ENCODE results near the gene FZD10. TPM values are rescaled to one million over a fixed set of nuclear protein-coding genes. Genes with fewer than 3 reads are reported as not detected.

The FZD10 gene
- total RNA-seq, 1 donor = not detected

DNA sequence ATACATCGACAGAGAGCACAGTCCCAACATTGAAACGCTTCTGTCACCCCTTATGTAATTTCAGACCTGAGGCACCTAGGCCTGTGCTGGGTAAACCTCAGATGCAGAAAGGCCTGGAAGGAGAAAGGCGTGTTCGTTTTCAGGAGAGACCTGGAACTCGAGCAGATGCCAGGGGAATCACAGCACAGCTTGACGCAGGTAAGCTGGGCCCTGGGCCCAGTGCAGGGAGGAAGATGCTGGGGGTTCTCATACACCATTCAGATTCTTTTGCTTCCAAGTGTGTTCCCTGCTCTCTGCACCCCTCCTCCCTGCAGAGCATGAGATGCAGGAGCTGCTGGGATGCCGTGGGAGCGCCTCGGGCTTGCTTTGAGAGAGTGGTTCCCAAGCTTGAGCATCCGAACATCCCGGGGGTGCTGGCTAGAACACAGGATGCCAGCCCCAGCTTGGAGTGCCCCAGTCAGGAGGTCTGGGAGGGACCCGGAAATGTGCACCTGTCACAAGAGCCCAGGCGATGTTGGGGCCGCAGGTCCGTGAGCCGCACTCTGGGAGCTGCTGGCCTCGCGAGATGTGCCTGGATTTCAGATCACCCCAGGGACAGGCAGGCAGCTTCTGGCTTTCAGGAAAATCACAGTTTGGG lies 35.9 kb downstream of the FZD10 start:
- H3K9me3 ChIP-seq (ENCODE audit: low read depth, low read length) = no peaks in the 10 kb centered on the region

DNA sequence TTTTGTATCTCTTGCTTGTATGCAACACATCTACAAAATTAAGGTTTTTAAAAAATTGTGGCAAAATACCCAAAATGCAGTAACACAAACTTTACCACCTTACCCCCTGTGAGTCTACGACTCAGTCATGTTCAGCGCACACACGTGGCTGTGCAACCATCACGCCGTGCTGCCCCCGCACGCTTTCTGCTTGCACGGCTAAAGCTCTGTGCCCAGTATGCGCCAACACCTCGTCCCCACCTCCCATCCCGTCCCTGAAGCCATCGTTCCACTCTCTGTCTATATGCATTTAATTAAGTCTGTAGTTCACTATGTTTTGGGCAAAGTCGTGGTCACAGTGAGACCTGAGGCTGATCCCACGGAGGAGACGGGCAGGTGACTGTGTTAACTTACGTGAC lies 36.4 kb downstream of the FZD10 start:
- Histone ChIP-seq H3K4me1 (ENCODE audit: insufficient read depth, low read length) (no peaks in the 10 kb centered on the region), H3K9me3 (ENCODE audit: low read depth, low read length) (no peaks in the 10 kb centered on the region), H3K4me3 (ENCODE audit: low read length) (no peak overlapping the region), H3K27me3 (ENCODE audit: insufficient read depth, low read length) (no peaks in the 10 kb centered on the region)

More for the DNA sequence above, 35.9 kb downstream of the FZD10 start:
- Histone ChIP-seq H3K27me3 (ENCODE audit: insufficient read depth, low read length) (no peaks in the 10 kb centered on the region), H3K4me3 (ENCODE audit: low read length) (no peak overlapping the region), H3K4me1 (ENCODE audit: insufficient read depth, low read length) (no peaks in the 10 kb centered on the region)

DNA sequence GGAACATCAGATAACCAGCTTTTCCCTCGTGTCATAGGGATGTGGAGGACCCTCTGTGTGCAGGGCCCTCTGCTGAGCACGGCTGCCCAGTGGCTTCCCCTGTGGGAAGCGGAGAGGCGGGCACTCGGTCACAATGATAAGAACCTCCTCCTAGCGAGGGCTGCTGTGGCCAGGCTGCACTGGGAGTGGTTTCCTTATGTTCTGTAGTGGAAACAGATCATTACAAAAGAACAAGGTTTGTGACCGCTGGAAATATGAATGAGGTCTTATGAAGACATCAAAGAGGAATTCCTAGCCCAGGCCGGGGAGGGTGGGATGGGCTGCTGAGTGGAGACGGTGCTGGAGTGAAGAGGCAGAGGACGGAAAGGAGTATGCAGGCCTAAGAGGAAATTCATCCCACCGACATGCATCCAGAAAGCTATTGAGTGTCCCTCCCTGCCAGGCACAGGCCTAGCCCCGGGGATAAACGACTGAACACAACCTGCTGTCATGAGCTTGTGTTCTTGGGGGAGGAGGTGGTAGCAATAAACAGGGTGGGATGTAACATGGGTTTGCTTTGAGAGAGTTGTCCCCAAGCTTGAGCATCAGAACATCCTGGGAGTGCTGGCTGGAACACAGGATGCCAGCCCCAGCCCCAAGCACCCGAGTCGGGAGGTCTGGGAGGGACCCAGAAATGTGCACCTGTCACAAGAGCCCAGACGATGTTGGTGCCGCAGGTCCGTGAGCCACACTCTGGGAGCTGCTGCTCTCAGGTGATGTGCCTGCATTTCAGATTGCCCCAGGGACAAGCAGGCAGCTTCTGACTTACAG lies 37.5 kb downstream of the FZD10 start:
- Histone ChIP-seq H3K27me3 (ENCODE audit: insufficient read depth, low read length) (no peaks in the 10 kb centered on the region), H3K4me3 (ENCODE audit: low read length) (no peak overlapping the region), H3K9me3 (ENCODE audit: low read depth, low read length) (no peaks in the 10 kb centered on the region), H3K4me1 (ENCODE audit: insufficient read depth, low read length) (no peaks in the 10 kb centered on the region)

DNA sequence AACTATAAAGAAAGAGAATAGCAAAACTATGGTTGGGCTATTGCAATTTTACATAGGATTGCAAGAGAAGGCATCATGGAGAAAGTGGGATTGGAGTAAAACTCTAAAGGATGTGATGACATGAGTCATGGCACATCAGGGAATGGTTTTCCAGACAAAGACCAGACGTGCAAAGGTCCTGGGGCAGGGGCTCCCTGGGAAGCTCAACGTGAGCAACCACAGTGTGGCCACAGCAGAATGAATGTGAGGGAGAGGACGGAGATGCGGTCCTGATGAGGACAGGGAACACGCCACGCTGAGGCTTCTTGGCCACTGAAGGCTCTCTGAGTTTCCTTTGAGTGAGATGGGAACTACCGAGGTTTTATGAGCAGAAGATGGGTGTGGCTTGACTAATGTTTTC lies 38.2 kb downstream of the FZD10 start:
- Histone ChIP-seq H3K27me3 (ENCODE audit: insufficient read depth, low read length) (no peaks in the 10 kb centered on the region), H3K4me1 (ENCODE audit: insufficient read depth, low read length) (no peaks in the 10 kb centered on the region), H3K4me3 (ENCODE audit: low read length) (no peak overlapping the region), H3K9me3 (ENCODE audit: low read depth, low read length) (no peaks in the 10 kb centered on the region)

DNA sequence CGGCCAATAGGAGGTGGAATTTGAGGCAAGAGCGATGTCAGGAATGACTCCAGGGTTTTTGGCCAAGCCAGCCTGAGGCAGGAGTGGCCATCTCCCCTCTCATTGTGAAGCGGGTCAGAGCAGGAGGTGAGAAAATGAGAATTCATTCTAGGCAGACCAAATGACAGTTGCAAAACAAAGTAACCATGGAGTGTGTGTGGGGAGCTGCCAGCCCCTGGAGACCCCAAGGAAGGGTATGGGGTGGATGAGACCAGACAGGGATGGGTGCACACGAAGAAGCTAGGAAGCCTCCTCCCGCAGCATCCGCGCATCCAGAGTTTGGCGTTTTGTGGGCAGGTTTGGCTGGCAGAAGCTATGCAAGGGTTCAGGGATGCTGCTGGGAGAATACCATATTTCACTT lies 38.8 kb downstream of the FZD10 start:
- H3K4me1 ChIP-seq (ENCODE audit: insufficient read depth, low read length) = no peaks in the 10 kb centered on the region
- H3K4me3 ChIP-seq (ENCODE audit: low read length) = no peak overlapping the region
- no peaks in the 10 kb centered on the region for H3K27me3 ChIP-seq (ENCODE audit: insufficient read depth, low read length)
- H3K9me3 ChIP-seq (ENCODE audit: low read depth, low read length) = no peaks in the 10 kb centered on the region

DNA sequence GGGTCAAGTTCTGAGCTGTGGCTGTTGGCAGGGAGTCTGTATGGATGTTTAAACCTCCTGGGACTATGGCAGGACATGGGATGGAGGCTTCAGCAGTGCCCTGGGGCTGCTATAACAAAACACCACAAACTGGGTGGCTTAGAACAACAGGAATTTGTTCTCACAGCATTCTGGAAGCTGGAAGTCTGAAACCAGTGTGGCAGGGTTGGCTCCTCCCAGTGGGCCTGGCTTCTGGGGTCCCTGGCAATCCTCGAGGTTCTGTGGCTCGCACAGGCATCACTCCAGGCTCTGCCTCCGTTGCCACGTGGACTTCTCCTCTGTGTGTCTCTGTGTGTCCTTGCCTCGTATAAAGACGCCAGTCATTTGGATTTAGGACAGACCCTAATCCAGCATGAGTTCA lies 39.9 kb downstream of the FZD10 start:
- H3K4me3 ChIP-seq (ENCODE audit: low read length) = no peak overlapping the region
- H3K4me1 ChIP-seq (ENCODE audit: insufficient read depth, low read length) = no peaks in the 10 kb centered on the region
- H3K27me3 ChIP-seq (ENCODE audit: insufficient read depth, low read length) = no peaks in the 10 kb centered on the region
- no peaks in the 10 kb centered on the region for H3K9me3 ChIP-seq (ENCODE audit: low read depth, low read length)

DNA sequence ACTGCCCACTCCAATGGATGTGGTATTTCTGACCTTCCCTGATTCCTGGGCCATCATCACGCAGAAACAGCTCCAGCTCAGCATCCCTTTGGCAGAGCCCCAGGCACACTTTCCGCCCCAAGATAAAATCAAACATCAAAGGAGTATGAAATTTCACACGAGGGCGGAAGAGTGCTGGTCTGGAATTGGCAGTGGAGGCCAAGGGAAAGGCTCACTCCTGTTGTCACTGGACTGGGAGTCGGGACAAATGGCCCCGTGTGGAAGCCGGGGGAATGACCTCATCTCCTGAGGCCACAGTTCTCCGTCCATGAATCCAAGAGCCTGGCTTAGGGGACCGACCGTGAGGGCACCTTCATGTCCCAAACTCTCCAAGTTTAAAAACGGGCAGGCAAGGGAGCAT lies 40.9 kb downstream of the FZD10 start:
- no peak overlapping the region for H3K4me3 ChIP-seq (ENCODE audit: low read length)
- H3K27me3 ChIP-seq (ENCODE audit: insufficient read depth, low read length) = no peaks in the 10 kb centered on the region
- no peaks in the 10 kb centered on the region for H3K9me3 ChIP-seq (ENCODE audit: low read depth, low read length)
- H3K4me1 ChIP-seq (ENCODE audit: insufficient read depth, low read length) = no peaks in the 10 kb centered on the region

DNA sequence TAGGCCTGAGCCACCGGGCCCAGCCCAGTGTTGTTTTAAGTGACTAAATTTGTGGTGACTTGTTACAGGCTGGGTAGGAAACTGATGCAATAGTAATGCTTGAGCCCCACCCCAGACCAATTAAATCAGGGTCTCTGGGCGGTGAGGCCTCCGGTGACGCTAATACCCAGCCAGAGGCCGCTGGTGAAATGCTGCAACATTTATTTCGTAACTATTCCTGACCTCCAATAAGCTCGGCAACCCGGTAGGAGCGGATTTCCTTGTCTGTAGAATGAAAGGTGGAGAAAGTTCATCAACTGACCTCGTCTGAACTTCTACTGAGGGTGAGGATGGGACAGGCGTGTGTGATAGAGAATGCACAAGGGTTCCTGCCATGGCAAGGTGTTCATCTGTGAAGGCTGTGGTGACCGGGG lies 42.3 kb downstream of the FZD10 start:
- Histone ChIP-seq H3K4me1 (ENCODE audit: insufficient read depth, low read length) (no peaks in the 10 kb centered on the region), H3K9me3 (ENCODE audit: low read depth, low read length) (no peaks in the 10 kb centered on the region), H3K27me3 (ENCODE audit: insufficient read depth, low read length) (no peaks in the 10 kb centered on the region), H3K4me3 (ENCODE audit: low read length) (no peak overlapping the region)

DNA sequence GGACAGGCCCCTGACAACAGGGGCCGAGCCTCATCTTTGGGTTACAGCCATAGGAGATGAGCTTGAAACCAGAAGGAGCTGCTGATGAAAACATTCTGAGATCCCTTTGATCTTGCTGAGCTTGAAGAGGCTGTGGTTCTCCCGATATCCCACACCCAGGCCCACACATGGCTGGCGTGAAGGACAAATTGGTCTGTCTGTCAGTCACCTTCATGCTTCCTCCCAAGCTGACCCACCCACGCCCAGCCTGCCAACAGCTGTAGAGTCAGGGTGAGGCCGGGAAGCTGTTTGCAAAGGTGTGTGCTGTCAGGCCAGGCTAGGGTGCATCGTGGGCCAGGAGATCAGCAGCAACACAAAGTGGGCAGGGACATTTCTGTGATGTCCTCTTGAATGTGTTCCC lies 43.2 kb downstream of the FZD10 start:
- H3K9me3 ChIP-seq (ENCODE audit: low read depth, low read length) = no peaks in the 10 kb centered on the region
- no peaks in the 10 kb centered on the region for H3K4me1 ChIP-seq (ENCODE audit: insufficient read depth, low read length)
- H3K4me3 ChIP-seq (ENCODE audit: low read length) = no peak overlapping the region
- no peaks in the 10 kb centered on the region for H3K27me3 ChIP-seq (ENCODE audit: insufficient read depth, low read length)

DNA sequence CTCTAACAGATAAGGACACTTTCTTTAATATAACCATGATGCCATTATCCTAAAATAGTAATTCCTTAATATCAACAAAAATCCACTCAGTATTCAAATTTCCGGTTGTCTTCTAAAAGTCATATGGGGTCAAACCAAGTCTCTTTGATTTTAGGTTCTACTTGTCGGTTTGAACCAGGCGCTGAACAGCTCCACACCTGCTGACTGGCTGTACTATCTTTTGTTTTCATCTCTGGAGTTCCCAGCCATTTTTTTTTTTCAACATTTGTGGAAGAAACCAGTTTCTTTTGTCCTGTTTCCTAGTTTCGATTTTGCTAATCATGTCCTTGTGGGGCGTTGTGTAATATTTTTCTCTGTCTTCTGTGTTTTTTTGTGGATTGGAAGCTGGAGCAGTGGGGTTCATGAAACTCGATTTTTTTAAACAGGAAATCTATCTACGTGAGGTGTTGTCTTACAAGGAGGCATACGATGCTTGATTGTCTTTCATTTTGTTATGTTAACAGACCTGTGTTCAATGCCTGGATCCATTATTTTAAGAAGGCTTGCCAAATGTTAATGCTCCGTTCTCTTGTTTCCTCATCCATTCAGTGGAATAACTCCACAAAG lies 50.2 kb downstream of the FZD10 start:
- no peak overlapping the region for H3K4me3 ChIP-seq (ENCODE audit: low read length)
- no peaks in the 10 kb centered on the region for H3K4me1 ChIP-seq (ENCODE audit: insufficient read depth, low read length)
- H3K9me3 ChIP-seq (ENCODE audit: low read depth, low read length) = no peaks in the 10 kb centered on the region
- no peaks in the 10 kb centered on the region for H3K27me3 ChIP-seq (ENCODE audit: insufficient read depth, low read length)

DNA sequence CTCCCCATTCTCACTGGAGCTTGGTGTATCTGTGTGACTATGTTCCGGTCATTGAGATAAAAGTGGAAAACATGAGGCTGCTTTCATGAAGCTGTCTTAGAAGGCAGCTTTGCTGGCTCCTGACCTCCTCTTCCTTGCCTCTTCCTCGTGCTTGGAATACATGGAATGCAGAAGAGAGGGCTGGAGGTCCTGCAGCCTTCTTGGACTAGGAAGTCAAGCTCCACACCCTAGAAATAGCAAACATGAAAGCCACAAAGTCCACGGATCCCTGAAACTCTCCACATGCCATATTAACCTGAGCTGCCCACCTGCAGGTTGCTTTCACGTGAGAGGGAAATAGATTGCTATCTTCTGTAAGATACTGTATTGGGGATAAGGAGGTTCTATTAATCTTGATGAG lies 51.0 kb downstream of the FZD10 start:
- H3K4me3 ChIP-seq (ENCODE audit: low read length) = no peak overlapping the region
- H3K9me3 ChIP-seq (ENCODE audit: low read depth, low read length) = no peaks in the 10 kb centered on the region
- H3K27me3 ChIP-seq (ENCODE audit: insufficient read depth, low read length) = no peaks in the 10 kb centered on the region
- H3K4me1 ChIP-seq (ENCODE audit: insufficient read depth, low read length) = no peaks in the 10 kb centered on the region

DNA sequence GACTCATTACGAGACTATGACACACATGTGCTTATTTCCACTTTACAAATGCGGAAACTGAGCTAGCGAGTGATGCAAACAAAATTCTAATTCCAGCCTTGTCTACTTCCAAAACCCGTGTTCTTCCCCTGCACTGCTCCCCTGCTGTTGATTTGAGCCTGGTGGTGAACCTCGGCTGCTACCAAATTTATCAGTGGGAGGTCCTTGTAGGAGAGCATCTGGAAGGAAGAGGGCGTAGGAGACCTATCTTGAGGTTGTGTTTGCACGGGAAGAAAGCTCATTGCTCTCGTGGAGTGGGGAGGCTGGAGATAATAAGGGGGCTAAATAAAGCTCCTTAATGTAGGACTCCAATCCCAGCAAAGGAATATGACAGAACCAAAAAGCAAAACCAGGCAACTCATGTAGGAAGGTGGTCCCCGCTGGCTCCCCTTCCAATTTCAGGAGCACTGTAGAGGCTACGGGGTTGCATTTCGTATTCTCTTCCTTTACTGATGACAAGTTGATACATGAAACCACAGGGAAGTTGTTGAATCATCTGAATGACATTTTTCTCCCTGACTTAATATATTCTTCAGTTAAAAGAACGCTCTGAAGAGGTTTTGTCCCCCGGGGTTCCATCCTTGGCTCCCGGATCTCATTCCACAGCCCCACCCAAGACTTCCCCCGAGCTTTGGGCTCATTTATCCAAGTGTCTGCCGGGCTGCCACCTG lies 52.6 kb downstream of the FZD10 start:
- Histone ChIP-seq H3K4me1 (ENCODE audit: insufficient read depth, low read length) (no peaks in the 10 kb centered on the region), H3K4me3 (ENCODE audit: low read length) (no peak overlapping the region), H3K27me3 (ENCODE audit: insufficient read depth, low read length) (no peaks in the 10 kb centered on the region), H3K9me3 (ENCODE audit: low read depth, low read length) (no peaks in the 10 kb centered on the region)

All from mononuclear cell (primary cell).